G401.6 (cell line): Measurements from ENCODE around the gene ARL4A.
"Not testable (repeated sequence)": the region's sequence is repeated elsewhere in the genome, so short reads cannot be mapped to it uniquely, and the experiment has no call there.

Experiments
- FAIRE-seq: peaks from 2 replicates; lab custom pipeline; 2012; peaks lifted over from hg19 to GRCh38; lab: Jason Lieb, UNC

The ARL4A gene, protein sequence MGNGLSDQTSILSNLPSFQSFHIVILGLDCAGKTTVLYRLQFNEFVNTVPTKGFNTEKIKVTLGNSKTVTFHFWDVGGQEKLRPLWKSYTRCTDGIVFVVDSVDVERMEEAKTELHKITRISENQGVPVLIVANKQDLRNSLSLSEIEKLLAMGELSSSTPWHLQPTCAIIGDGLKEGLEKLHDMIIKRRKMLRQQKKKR

DNA sequence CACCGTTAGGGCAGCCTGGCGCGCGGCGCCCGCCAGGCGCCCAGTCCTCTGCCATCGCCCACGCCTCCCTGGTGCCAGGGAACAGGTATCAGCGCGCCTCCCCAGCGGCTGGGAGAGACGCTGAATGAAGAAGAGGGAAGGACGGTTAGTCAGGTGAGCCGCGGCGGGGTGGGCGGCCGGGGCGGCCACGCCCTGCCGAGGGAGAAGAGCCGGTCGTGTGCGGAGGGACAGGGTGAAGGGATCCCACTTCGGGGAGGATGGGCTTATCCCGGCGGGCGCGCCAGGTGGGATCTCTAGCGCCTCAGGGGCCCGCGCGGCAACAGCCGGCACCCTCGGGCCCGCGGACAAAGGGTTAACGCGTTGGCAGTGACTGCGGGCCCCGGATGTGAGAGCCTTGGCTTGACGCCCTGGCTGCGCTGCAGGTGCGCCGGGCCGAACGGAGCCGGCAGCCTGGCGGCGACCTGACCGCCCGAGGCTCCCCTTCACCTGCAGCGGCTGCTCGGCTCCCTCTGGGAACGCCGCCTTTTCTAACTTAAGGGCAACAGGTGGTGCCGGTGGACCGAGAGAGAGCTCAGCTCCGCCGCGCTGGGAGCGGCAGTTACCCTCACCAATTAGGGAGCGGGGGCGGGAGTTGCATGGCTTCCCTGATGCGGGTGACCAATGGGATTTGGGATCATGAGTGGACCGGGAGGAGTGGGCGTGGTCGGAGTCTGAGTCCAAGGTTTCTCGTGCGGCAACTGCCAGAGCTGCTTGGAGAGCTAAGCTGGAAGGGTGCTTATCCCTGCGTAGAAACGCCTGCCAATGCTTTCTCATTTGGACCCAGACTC lies at the start of gene ARL4A:
Gene ARL4A, plus strand, starts transcription at position 743 of the 827 bp plus-strand sequence. CDS start 622 bp downstream, outside the sequence.
- peak; percentile 97 for FAIRE-seq

DNA sequence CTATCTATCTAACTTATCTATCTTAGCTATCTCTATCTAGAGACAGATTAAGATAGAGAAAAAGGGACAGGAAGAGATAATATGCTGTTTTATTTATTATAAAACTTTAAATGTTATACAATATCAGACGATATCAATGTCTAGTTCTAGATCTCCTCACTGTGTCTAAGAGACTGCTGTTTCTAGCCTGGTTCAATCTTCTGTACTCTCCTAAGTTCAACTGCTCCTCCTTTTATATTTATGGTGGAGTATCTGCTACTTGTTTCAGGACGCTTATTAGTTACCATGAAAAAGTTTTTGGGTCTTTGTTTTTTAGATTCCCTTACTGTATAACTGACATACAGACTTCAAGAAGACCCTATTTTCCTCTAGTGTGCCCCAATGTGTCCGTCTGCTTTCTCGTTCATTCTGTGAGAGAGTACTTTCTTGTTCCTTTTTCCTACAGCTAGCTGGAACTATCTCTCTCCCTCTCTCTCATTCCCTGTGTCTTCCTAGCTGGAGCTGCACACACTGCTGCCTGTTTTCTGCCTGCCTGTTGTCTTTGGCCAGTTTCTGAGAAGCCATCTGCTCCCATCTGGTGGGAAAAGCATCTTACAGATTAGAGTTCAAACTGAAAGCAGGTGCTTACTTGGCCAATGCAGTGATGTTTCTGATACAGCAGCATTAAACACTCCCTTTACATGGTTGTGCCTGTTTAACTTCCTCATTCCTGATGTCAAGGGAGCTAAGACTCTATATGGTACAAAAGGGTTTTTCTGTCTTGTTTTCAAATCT lies 49.4 kb upstream of the ARL4A start:
- no peak for FAIRE-seq

DNA sequence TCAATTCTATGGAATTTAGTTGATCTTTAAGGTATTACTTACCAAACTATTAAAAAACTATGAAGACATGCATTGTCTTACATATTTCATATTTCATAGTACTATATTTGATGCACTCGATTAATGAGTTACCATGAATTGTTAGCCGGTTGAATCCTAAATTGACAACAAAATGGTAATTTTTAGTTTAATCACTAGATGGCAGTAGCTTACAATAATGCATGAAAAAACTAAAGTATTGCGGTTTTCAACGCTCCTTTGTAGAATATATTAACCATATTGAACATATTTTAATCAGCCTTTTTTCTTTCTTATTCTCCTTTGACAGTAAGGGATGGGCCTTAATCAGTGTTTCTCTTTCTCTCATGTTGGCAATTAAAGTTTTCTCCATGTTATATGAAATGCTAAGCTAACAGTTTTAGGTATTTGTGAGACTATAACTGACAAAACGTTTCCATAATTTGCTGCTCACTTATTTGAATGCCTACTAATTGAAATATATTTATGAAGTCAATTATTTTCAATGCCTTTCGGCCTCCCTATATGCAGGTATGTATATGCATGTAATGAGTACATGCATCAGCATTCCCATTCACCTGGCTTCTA lies 48.5 kb upstream of the ARL4A start:
- peak; percentile 97 for FAIRE-seq

DNA sequence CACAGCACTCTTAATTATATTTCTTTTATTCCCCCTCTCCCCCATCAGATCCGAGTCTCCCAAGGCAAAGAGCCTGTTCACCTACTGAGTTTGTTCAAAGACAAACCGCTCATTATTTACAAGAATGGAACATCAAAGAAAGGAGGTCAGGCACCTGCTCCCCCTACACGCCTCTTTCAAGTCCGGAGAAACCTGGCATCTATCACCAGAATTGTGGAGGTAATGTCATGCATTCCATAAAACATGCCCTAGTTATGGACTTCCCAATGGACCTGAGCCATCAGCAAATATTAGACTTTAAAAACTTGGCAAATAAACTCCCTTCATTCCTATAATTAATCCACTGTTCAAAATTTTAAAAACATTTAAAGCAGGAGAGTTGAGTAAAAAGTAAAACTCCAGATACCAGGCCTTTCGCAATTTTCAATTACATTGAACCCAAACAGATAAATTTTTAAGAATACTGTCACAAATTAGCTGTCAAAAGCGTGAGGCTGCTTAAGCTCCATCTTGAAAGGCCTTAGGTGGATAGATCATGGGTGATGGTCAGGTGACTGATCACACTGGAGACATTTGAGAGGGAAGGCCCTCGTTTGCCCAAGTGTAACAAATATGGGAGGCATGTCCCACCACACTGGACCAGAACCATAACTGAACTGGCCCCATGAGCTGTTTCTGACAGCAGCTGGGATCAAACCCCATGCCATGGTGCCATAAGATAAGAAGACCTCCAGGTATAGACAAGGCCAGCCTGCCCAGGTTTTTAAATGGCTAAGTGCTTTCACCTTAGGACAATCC lies 46.9 kb upstream of the ARL4A start:
- no peak for FAIRE-seq

DNA sequence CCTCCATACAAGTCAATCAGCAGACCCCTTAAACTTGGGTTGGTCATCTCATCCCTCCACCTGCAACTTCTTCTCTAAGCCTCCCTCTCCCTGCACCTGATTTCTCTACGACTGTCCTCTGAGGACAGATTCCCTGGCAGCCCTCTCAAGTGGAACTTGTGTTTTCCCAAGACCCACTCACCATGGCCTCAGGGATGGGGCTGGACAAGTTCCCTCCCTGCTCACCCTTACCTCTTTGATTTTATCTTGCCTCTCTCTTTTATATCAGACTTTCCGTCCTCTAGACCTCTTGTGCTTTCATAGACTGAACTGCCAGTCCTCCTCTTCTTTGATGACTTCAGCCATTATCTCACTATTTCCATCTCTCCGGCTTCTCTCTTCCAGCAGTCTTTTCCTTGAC lies 46.2 kb upstream of the ARL4A start:
- FAIRE-seq = no peak

DNA sequence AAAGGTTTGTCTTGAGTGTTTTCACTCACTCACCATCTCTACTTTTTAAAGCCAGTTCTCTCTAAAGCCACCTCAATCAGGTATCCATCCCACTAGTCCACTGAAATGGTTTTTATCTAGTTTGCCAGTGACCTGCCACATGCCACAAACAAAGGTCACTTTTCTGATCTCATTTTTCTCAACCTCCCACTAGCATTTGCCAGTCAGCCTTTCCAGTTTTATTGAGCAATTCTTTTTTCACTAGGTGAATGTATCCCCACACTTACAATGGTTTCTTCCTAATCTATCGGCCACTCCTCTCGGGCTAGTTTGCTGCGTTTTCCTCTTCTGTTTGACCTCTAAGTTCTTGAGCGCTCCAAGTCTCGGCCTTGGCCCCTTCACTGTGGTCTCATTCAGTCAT lies 44.9 kb upstream of the ARL4A start:
- no peak for FAIRE-seq

DNA sequence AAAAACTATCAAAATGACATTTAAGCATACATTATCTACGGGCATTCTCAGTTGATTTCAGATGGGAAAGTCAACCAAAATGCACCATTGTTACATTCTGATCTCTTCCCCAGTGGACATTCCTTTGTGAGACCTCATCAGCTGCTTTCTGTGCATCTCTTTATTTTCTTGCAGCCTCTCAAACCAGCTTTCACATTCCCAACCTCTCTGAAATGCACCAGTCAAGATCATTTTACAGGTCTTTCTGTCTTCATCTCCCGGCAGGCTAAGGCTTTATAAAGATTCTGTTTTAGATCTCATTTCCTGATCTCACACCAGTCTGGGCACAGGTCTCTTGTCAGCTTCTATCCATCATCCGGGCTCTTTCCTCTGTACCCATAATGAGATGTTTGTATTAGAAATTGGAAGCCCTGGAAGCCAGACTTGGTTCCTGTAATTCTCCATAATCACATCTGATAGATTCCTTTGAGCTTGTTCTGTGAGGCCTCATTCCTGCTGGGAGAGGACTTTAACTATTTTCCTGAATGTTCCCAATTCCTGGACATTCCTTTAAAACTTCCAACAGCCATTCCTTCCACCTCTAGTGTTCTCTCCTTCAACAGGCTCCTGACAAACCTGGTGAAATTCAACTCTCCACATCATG lies 44.3 kb upstream of the ARL4A start:
- no peak for FAIRE-seq

DNA sequence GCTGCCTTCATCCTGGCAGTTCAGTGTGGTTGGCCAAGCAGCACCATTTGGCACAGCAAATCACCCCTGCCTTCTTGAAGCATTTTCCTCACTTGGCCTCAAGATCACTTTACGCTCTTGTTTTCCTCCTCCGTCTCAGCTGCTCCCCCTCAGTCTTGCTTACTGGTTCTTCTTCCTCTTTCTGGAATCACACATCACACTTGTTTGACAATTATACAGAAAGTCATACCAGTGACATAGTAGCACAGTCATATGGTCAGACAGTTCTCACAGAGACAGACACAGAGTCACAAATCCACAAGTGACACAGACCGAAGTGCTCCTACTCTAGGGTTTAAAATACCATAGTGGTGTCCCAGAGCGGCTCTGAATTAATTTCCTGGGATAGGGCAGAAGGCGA lies 43.8 kb upstream of the ARL4A start:
- no peak for FAIRE-seq

DNA sequence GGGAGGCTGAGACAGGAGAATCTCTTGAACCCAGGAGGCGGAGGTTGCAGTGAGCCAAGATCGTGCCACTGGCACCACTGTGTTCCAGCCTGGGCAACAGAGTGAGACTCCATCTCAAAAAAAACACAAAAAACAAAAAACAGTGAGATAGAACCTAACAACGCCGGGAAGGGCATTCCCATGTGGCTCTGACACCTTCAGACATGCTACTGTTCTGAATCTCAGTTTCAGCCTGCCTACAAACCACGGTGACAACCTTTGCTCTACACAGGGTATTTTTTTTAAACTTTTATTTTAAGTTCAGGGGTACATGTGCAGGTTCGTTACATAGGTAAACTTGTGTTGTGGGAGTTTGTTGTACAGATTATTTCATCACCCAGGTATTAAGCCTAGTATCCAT lies 42.2 kb upstream of the ARL4A start:
- not testable (repeated sequence) for FAIRE-seq

DNA sequence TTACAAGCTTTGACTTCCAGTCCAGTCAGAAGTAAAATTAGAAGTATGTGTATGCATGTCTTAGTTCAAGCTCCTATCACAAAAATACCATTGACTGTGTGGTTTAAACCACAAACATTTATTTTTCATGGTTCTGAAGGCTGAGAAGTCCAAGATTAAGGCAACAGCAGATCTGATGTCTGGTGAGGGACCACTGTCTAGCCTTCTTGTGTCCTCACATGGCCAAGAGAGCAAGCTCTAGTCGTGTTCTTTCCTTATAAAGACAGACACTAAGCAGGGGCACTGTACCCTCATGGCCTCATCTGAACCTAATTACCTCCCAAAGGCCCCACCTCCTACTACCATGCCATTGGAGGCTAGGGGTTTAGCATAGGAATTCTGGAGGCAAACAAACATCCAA lies 41.3 kb upstream of the ARL4A start:
- FAIRE-seq = no peak

DNA sequence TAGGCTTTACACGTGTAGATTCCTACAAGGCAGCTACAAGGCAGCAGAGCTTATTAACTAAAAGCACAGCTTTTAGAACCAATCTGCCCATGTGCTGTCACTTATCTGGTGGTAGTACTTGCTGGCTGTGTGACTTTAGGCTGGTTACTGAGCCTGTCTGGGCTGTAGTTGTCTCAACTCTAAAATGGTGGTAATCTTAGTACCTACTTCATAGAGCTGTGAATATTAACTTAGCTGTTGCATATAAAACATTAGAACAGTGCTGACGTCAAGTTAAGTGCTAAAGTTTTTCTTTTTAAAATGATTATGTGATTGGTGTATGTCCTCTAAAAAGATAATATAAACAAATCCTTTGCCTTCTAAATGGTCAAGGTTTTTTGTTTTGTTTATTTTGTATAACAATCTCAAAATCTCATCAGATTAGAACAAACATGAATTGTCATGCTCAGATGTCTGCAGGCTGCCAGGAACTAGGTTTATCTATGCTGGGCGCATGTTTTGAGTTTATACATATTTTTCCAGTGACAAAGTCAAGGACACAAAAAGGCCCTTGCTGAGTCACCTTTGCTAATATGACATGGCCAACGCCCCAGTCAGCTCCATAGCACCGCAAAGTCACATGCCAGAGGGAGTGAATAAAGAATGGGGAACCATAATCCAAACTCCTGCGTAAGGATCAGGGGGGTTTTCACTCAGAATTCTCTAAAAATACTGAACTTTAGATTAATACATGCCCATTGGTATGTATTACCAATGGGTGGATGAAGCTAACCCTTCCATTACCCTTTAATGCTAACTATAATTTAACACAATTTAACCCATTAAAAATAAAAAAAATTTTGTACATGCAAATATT lies 39.8 kb upstream of the ARL4A start:
- no peak for FAIRE-seq

DNA sequence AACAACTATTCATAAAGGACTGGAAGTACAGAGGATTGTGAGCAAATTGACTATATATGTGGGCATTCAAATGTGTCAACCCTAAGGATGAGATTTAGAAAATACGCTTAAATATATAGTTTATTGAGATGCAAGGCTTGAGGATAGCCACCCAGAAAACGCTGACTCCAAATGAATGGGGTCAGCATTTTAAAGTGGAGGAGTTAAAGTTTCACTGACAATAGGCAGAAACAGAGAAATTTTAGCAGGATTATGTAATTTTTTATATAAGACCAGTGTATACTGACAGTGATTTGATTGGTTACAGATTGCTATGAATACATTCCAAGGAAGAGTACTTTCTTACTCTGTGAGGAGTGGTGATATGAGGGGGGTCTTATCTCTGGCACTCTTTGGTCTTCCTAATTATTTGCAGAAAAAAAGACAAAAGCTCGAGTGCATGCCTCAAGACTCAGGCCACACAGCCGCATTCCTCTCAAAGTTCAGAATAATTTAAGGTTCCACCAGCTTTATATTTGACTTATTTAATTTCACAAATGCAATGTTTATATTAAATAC lies 38.6 kb upstream of the ARL4A start:
- FAIRE-seq = no peak

DNA sequence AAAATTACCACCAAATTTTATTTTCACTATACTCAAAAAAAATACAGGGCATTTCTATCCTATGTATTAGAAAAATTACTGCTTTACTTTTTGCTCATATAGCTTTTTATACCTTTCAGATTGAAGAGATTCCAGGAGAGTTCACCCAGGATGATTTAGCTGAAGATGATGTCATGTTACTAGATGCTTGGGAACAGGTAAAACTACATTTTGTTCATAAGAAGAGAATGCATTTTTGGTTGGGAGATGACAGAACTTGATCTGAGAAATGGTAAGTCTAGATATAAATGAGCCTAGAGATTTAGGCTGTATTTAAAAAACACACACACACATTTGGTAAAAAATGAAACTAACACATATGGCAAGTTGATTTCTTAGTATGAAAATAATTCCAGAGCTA lies 38.1 kb upstream of the ARL4A start:
- FAIRE-seq = no peak

DNA sequence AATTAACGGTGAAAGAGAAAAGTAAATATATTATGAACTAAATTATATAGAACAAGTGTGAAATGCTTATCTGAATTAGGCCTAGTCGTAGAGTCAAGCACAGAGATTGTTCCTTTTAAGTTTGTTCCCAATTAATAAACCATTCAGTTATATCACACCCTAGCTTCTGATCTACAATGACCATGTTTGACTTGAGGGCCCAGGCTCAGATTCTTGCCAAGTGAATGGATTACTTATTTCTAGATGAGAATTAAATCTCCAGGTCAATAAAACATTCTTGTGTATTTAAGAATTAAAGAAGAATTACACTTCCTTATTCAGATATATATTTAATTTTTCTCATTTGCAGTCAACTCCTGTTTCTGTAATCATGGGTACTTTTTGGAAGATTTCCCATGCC lies 37.4 kb upstream of the ARL4A start:
- FAIRE-seq = no peak

DNA sequence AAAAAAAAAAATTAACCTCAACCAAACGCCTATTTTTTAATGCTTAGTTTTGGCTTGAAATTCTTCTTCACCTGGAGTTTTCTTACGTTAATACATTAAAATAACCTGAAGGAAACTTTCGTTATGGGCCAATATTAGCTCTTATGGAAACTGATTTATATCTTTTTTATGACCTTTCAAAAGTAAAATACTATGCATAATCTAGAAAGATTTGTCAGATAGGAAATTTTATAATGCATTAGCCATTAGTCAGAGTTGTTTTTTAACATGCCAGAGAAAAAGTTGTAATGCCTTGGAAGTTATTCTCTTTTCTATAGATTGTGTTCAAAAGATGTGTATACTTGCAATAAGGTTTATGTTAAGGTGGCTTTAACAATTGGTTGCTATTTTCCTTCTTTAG lies 34.3 kb upstream of the ARL4A start:
- no peak for FAIRE-seq

DNA sequence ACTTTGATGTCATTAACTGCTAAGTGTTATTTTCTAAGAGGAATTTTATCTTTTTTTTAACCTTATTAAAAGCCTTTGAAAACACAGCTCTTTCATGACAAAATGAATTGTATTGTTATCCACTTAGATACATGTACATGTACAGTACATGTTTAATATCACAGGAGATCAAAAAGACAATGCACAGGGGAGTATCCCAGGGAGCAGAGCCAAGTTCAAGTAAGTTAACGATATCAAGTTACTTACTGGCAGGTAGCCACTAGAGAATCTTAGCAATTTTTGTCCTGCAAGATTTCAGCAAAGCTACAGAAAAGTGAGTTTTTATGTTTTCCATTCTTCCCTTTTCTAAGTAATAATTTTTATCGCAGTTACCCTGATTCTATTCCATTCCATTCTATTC lies 33.9 kb upstream of the ARL4A start:
- no peak for FAIRE-seq

DNA sequence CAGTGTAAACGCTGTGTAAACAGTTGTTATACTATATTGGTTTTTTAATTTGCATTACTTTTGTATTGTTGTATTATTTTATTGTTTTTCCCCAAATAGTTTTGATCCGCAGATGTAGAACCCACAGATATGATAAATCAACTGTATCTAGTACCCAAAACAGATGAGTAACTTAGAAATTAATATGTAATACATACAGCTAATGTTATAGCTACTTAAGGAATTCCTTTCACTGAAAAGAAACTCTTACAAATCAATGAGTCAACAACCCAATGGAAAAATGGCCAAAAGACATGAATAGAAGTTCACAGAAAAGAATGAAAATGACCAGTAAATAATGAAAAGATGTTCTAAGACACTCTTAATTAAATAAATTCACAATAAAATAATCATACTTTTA lies 32.3 kb upstream of the ARL4A start:
- FAIRE-seq = no peak

DNA sequence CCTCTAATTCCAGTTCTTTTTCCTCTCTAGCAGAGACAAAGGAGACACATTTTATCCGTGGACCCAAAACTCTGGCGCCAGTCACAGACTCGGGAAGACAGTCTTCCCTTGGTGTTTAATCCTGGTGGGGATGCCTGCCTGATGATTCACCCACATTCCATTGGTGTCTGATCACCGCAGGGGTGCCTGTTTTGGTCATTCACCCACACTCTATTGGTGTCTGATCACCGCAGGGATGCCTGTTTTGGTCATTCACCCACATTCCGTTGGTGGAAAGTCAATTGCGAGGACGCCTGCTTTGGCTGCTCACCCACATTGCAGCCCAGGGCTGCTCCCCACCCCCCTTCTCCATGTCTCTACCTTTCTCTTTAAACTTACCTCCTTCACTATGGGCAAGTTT lies 27.0 kb upstream of the ARL4A start:
- not testable (repeated sequence) for FAIRE-seq

DNA sequence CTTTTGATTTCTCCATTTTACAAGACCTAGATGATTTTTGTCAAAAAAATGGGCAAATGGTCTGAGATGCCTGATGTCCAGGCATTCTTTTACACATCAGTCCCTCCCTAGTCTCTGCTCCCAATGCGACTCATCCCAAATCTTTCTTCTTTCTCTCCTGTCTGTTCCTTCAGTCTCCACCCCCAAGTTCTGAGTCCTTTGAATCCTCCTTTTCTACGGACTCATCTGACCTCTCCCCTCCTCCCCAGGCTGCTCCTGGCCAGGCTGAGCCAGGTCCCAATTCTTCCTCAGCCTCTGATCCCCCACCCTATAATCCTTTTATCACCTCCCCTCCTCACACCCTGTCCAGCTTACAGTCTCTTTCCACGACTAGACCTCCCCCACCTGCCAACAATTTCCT lies 26.4 kb upstream of the ARL4A start:
- FAIRE-seq = not testable (repeated sequence)

DNA sequence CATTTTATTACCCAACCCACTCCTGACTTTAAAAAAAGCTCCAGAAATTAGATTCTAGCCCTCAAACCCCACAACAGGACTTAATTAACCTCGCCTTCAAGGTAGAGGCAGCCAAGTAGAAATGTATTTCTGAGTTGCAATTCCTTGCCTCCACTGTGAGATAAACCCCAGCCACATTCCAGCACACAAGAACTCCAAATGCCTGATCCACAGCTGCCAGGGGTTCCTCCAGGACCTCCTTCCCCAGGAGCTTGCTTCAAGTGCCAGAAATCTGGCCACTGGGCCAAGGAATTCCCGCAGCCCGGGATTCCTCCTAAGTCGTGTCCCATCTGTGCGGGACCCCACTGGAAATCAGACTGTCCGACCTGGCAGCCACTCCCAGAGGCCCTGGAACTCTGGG lies 25.9 kb upstream of the ARL4A start:
- FAIRE-seq = no peak
